B cell (primary cell): Measurements from ENCODE around the gene LYZ. TPM values are rescaled to one million over a fixed set of nuclear protein-coding genes. Genes with fewer than 3 reads are reported as not detected.

Source experiments
- ATAC-seq: fragments of 200-7000 bp; cut with Tn5 transposase; one replicate; pipeline ENCODE4 v1.10.0; 2021; ENCODE audit warnings: low read depth, mild to moderate bottlenecking, moderate number of reproducible peaks, moderate library complexity
- CTCF ChIA-PET: fragments of 350-600 bp; sonication (Branson Sonifier 250); formaldehyde crosslinking; loops from one replicate; lab custom pipeline; 2021; ENCODE audit warnings: antibody characterized with exemption, inconsistent platforms; lab: Charles Lee
- POLR2A ChIA-PET: fragments of 350-600 bp; sonication (Branson Sonifier 250); formaldehyde crosslinking; loops from one replicate; lab custom pipeline; 2021; ENCODE audit warnings: antibody characterized with exemption; lab: Charles Lee
- DNase-seq: peaks from one replicate; pipeline ENCODE4 v3.0.0; 2013
- H2AFZ ChIP-seq: 2 replicates; pipeline ENCODE4 v1.6.1; 2012; ENCODE audit warnings: mild to moderate bottlenecking, low read depth, low read length; ENCODE audit not compliant: insufficient read depth, poor library complexity, severe bottlenecking
- H3K27ac ChIP-seq, 2 donors: 1 replicate in 1 of 2; 2 replicates in 1 of 2; pipeline ENCODE4 v1.5.1; 2012 to 2013; ENCODE audit warnings: low read length in 2 of 2, mild to moderate bottlenecking in 2 of 2, moderate library complexity in 1 of 2
- H3K27me3 ChIP-seq, 4 experiments: fragments of 200-600 bp in 1 of 4; sonication (generic) in 1 of 4; replicated peaks in 1 of 4; 1 replicate in 2 of 4; 2 replicates in 2 of 4; pipeline versions ENCODE4 v1.6.1 to v1.7.0; 2013 to 2016; ENCODE audit warnings: low read length in 3 of 4, mild to moderate bottlenecking in 2 of 4, mixed read lengths in 1 of 4, moderate library complexity in 1 of 4; ENCODE audit not compliant: insufficient read depth in 4 of 4, control insufficient read depth in 3 of 4; ENCODE audit errors: control extremely low read depth in 1 of 4
- H3K36me3 ChIP-seq, 2 experiments: replicated peaks in 1 of 2; 1 replicate in 1 of 2; 2 replicates in 1 of 2; pipeline versions ENCODE4 v1.6.1 to v1.7.1; 2013; ENCODE audit warnings: low read length in 1 of 2; ENCODE audit not compliant: insufficient read depth in 2 of 2, control insufficient read depth in 1 of 2; ENCODE audit errors: control extremely low read depth in 1 of 2, extremely low read depth in 1 of 2
- H3K4me1 ChIP-seq, 2 donors: fragments of 200-600 bp in 1 of 2; sonication (generic) in 1 of 2; 1 replicate in 1 of 2; 2 replicates in 1 of 2; pipeline versions ENCODE4 v1.5.1 to v1.6.1; 2013 to 2017; ENCODE audit warnings: low read length in 2 of 2; ENCODE audit not compliant: control insufficient read depth in 2 of 2, insufficient read depth in 2 of 2
- H3K4me2 ChIP-seq: replicated peaks from 2 replicates; pipeline ENCODE3; 2012; ENCODE audit warnings: mild to moderate bottlenecking, low read depth, low read length; ENCODE audit not compliant: poor library complexity, severe bottlenecking
- H3K4me3 ChIP-seq, 5 experiments: fragments of 200-600 bp in 1 of 5; sonication (generic) in 1 of 5; 1 replicate in 3 of 5; 2 replicates in 2 of 5; pipeline versions ENCODE4 v1.5.1 to v1.7.0; 2011 to 2016; ENCODE audit warnings: low read length in 4 of 5, mild to moderate bottlenecking in 4 of 5, low read depth in 2 of 5, control low read depth in 1 of 5, moderate library complexity in 1 of 5; ENCODE audit not compliant: insufficient read depth in 1 of 5; ENCODE audit errors: control extremely low read depth in 1 of 5, extremely low read depth in 1 of 5
- H3K79me2 ChIP-seq: fragments of 200-600 bp; sonication (generic); one replicate; pipeline ENCODE4 v1.6.0; 2016; ENCODE audit warnings: low read length; ENCODE audit not compliant: control insufficient read depth, insufficient read depth
- H3K9ac ChIP-seq: fragments of 200-600 bp; sonication (generic); 2 replicates; pipeline ENCODE4 v1.6.1; 2017; ENCODE audit warnings: mild to moderate bottlenecking, low read length, moderate library complexity
- H3K9me3 ChIP-seq, 3 donors: one replicate each; pipeline versions ENCODE4 v1.6.1 to v1.7.1; 2013; ENCODE audit warnings: low read length in 2 of 3; ENCODE audit not compliant: control insufficient read depth in 2 of 3, insufficient read depth in 1 of 3; ENCODE audit errors: control extremely low read depth in 1 of 3
- H4K20me1 ChIP-seq: 2 replicates; pipeline ENCODE4 v1.6.0; 2012; ENCODE audit warnings: mild to moderate bottlenecking, low read length; ENCODE audit not compliant: insufficient read depth, control insufficient read depth, poor library complexity, severe bottlenecking
- H3K27ac Mint-ChIP-seq: one replicate; pipeline ENCODE4 v1.8.0; 2021; ENCODE audit warnings: mixed read lengths
- H3K27me3 Mint-ChIP-seq: one replicate; pipeline ENCODE4 v1.8.0; 2021; ENCODE audit warnings: mixed read lengths
- H3K4me1 Mint-ChIP-seq: one replicate; pipeline ENCODE4 v1.8.0; 2021; ENCODE audit warnings: mixed read lengths
- H3K4me3 Mint-ChIP-seq: one replicate; pipeline ENCODE4 v1.8.0; 2021; ENCODE audit warnings: mixed read lengths
- H3K9me3 Mint-ChIP-seq: one replicate; pipeline ENCODE4 v1.8.0; 2022; ENCODE audit warnings: mixed read lengths; ENCODE audit not compliant: insufficient read depth
- CTCF ChIP-seq: fragments of 200-600 bp; IDR thresholded peaks from one replicate; pipeline ENCODE4 v1.8.0; 2022; ENCODE audit warnings: antibody characterized with exemption, mild to moderate bottlenecking
- EZH2 ChIP-seq: IDR thresholded peaks from 2 replicates; pipeline ENCODE4 v1.6.1; 2012; ENCODE audit warnings: borderline replicate concordance, low read depth, mild to moderate bottlenecking, moderate library complexity, low read length; ENCODE audit not compliant: insufficient read depth, poor library complexity, severe bottlenecking
- WGBS: methylation state at CpG from one replicate; pipeline ENCODE4 v1.1.5; 2013; ENCODE audit warnings: missing lambda C conversion rate; ENCODE audit not compliant: insufficient coverage; 5-methylcytosine and 5-hydroxymethylcytosine counted together
- intact Hi-C: fragments of 100-400 bp; cut with micrococcal nuclease; formaldehyde crosslinking; loops from one replicate; pipeline ENCODE4 v1.10.0; 2022
- polyA plus RNA-seq: library from polyadenylated mRNA; depleted of rRNA; stranded (reverse); fragments of >200 nt; gene quantifications from 2 replicates; pipeline ENCODE4 v1.2.3, GENCODE V29; 2012
- total RNA-seq, 2 donors: library from RNA; stranded (reverse); fragments of 120-200 nt in 1 of 2; gene quantifications; 1 replicate in 1 of 2; 2 replicates in 1 of 2; pipeline versions ENCODE4 v1.2.3 to v1.2.4, GENCODE V29; 2013 to 2022

The LYZ gene
- total and polyA plus RNA-seq, 2 donors (not counting 1 experiment from before 2014, with no cell fraction given), result 8.5 to 22.7 TPM

GRCh38 chr12:69351462-69352236, 3.5 kb downstream of the LYZ start:
- no peaks in the 10 kb centered on the region for H3K79me2 ChIP-seq
- H3K4me2 ChIP-seq, result no peak overlapping the region
- no peaks in the 10 kb centered on the region for H3K9me3 ChIP-seq
- H3K27me3 ChIP-seq, result no peaks in the 10 kb centered on the region
- no peak overlapping the region for H2AFZ ChIP-seq
- H3K27ac Mint-ChIP-seq, result no peak overlapping the region
- CTCF ChIA-PET, result interaction anchor here (1.1 to 1.6 kb wide), 2 partner anchors 61 to 288 kb away, joined by 4 to 5 read pairs; no protein-coding TSS in a partner anchor
- H4K20me1 ChIP-seq, result no peaks in the 10 kb centered on the region
- TF ChIP-seq EZH2, result no peak
- TF ChIP-seq CTCF, result no peak
- no peaks in the 10 kb centered on the region for H3K36me3 ChIP-seq
- H3K27me3 Mint-ChIP-seq, result no peaks in the 10 kb centered on the region
- H3K4me3 Mint-ChIP-seq, result no peak overlapping the region
- no peak overlapping the region for H3K4me3 ChIP-seq
- ATAC-seq, result no peak
- H3K9ac ChIP-seq, result no peak overlapping the region
- no peak overlapping the region for H3K27ac ChIP-seq
- no peak for DNase-seq
- intact Hi-C loops, result no loop called here
- H3K9me3 Mint-ChIP-seq, result no peaks in the 10 kb centered on the region
- POLR2A ChIA-PET, result no interaction called here
- H3K4me1 ChIP-seq, result peaks cover 6 to 8% of the 10 kb centered on the region in 2 donors
- H3K4me1 Mint-ChIP-seq, result peaks cover 6% of the 10 kb centered on the region
- WGBS, result no CpG with 5 or more reads among the region's 2 CpGs

- Histone ChIP-seq H3K4me3 (no peak overlapping the region), H2AFZ (no peak overlapping the region), H3K4me2 (no peak overlapping the region), H3K79me2 (no peaks in the 10 kb centered on the region), H3K9ac (no peak overlapping the region), H4K20me1 (no peaks in the 10 kb centered on the region), H3K4me1 (peaks cover 10 to 12% of the 10 kb centered on the region in 2 donors), H3K27me3 (no peaks in the 10 kb centered on the region), H3K36me3 (no peaks in the 10 kb centered on the region), H3K27ac (no peak overlapping the region), H3K9me3 (no peaks in the 10 kb centered on the region)
- ChIA-PET CTCF (interaction anchor here (1.1 to 1.6 kb wide), 2 partner anchors 62 to 287 kb away, joined by 4 to 5 read pairs; no protein-coding TSS in a partner anchor), POLR2A (no interaction called here)
- no peak for TF ChIP-seq EZH2
- TF ChIP-seq CTCF, result no peak
- DNase-seq (no peak), ATAC-seq (no peak)
- H3K4me3 Mint-ChIP-seq, result no peak overlapping the region
- intact Hi-C loops, result no loop called here
- H3K27me3 Mint-ChIP-seq, result no peaks in the 10 kb centered on the region
- WGBS, result no CpG with 5 or more reads among the region's 5 CpGs
- H3K9me3 Mint-ChIP-seq, result no peaks in the 10 kb centered on the region
- H3K4me1 Mint-ChIP-seq, result peaks cover 9% of the 10 kb centered on the region
- H3K27ac Mint-ChIP-seq, result no peak overlapping the region
Measured at GRCh38 chr12:69352904-69353303, 4.7 kb downstream of the LYZ start.
